ENCODE measurements around the gene COMMD10. TPM values are rescaled to one million over a fixed set of nuclear protein-coding genes. Genes with fewer than 3 reads are reported as not detected.

COMMD10 gene
- total and polyA plus RNA-seq, 8 donors: 3.2 to 72.8 (median 35.4) TPM

DNA sequence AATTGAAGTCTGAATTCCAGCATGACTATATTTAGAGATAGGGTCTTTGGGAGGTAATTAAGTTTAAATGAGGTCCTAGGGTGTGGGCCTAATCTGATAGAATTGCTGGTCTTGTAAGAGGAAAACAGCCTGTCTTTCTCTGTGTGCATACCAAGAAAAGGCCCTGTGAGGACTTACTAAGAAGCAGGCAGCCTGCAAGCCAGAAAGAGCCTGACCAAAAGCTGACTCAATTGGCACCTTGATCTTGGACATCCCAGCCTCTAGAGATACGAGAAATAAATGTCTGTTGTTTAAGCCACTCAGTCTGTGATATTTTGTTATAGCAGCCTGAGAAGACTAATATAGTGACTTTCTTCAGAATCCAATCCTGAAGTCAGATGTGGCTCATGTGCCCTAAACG, 38.0 kb upstream of the COMMD10 start:
- TF ChIP-seq POLR2A (IDR thresholded peaks at IDR 0.05) (no peak), POLR2AphosphoS5 (IDR thresholded peaks at IDR 0.05) (no peak), CTCF (IDR thresholded peaks at IDR 0.05) (no peak)
- intact Hi-C loops (cut with DNase I; ENCODE audit: low total_unique reads): no loop called here

GRCh38 chr5:116058346-116058936, 26.4 kb upstream of the COMMD10 start:
- Histone ChIP-seq H3K27me3 (peaks cover 0 to 8% (median 0%) of the 10 kb centered on the region in 3 donors), H3K4me1 (no peaks in the 10 kb centered on the region), H3K36me3 (no peaks in the 10 kb centered on the region), H3K4me3 (no peak overlapping the region), H3K9me3 (no peaks in the 10 kb centered on the region), H3K27ac (no peak overlapping the region)
- intact Hi-C loops (cut with DNase I; ENCODE audit: low total_unique reads): no loop called here
- TF ChIP-seq POLR2A (IDR thresholded peaks at IDR 0.05) (no peak), POLR2AphosphoS5 (IDR thresholded peaks at IDR 0.05) (no peak), CTCF (IDR thresholded peaks at IDR 0.05) (no peak), EP300 (IDR thresholded peaks at IDR 0.05) (no peak)
- WGBS, 5 donors: 81 to 88% (median 82%) methylated on average over 13 of the region's 13 CpGs
- no peak for DNase-seq

More for the DNA sequence above, 38.0 kb upstream of the COMMD10 start:
- H3K36me3 ChIP-seq: no peaks in the 10 kb centered on the region
- H3K27ac ChIP-seq: no peak overlapping the region
- H3K4me3 ChIP-seq: no peak overlapping the region
- no peaks in the 10 kb centered on the region for H3K4me1 ChIP-seq
- no peaks in the 10 kb centered on the region for H3K9me3 ChIP-seq
- no peaks in the 10 kb centered on the region for H3K27me3 ChIP-seq
- no peak for DNase-seq
- WGBS, 5 donors: 78 to 87% (median 82%) methylated on average over 2 of the region's 2 CpGs

GRCh38 chr5:116062352-116062751, 22.5 kb upstream of the COMMD10 start:
- 52 to 67% (median 57%) methylated on average over 2 of the region's 2 CpGs for WGBS, 5 donors
- Histone ChIP-seq H3K36me3 (no peaks in the 10 kb centered on the region), H3K9me3 (no peaks in the 10 kb centered on the region), H3K4me3 (no peak overlapping the region), H3K27ac (no peak overlapping the region), H3K27me3 (peaks cover 0 to 23% (median 0%) of the 10 kb centered on the region in 3 donors), H3K4me1 (no peaks in the 10 kb centered on the region)
- intact Hi-C loops (cut with DNase I; ENCODE audit: low total_unique reads): loop anchor here (10.0 kb wide), 1 partner anchor 418 kb away; no protein-coding TSS in a partner anchor
- no peak for DNase-seq
- TF ChIP-seq POLR2AphosphoS5 (IDR thresholded peaks at IDR 0.05) (no peak), EP300 (IDR thresholded peaks at IDR 0.05) (no peak), POLR2A (IDR thresholded peaks at IDR 0.05) (no peak), CTCF (IDR thresholded peaks at IDR 0.05) (no peak)

- no peak for DNase-seq
- Histone ChIP-seq H3K4me3 (no peak overlapping the region), H3K9me3 (no peaks in the 10 kb centered on the region), H3K27me3 (peaks cover 0 to 29% (median 0%) of the 10 kb centered on the region in 3 donors), H3K27ac (no peak overlapping the region), H3K36me3 (no peaks in the 10 kb centered on the region), H3K4me1 (no peaks in the 10 kb centered on the region)
- TF ChIP-seq POLR2AphosphoS5 (IDR thresholded peaks at IDR 0.05): no peak
- TF ChIP-seq CTCF (IDR thresholded peaks at IDR 0.05): no peak
- TF ChIP-seq EP300 (IDR thresholded peaks at IDR 0.05): no peak
- no peak for TF ChIP-seq POLR2A (IDR thresholded peaks at IDR 0.05)
- 83 to 90% (median 84%) methylated on average over 3 of the region's 3 CpGs for WGBS, 5 donors
- intact Hi-C loops (cut with DNase I; ENCODE audit: low total_unique reads): loop anchor here (10.0 kb wide), 1 partner anchor 419 kb away; no protein-coding TSS in a partner anchor
Observed at GRCh38 chr5:116063950-116064349, 20.9 kb upstream of the COMMD10 start.

Measured in stomach (tissue), 9 donors.